ENCODE measurements around the gene PRICKLE1. TPM values are rescaled to one million over a fixed set of nuclear protein-coding genes. Genes with fewer than 3 reads are reported as not detected.

Gene PRICKLE1
- total and polyA plus RNA-seq, 2 donors (not counting 1 experiment from before 2014, with no cell fraction given): 6.3 to 21.6 TPM

DNA sequence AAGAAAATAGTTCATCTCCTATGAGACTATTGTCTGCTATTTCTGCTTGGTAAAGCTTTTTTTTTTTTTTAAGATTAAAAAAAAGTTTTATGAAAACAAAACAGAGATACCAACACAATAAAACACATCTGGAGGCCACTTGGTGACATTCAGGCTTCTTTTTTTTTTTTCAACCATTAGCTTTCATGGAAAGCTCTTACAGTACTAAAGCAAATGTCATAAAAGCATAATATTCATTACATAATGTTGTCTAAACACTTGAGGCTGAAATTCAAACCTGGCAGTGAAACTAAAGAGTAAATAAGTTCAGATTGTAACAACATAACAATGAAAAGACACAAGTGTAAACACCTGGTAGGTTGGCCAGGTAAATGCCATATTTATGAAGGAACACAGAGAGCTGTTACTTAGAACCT lies 14.7 kb downstream of the PRICKLE1 start:
- Mint-ChIP-seq H3K4me3 (no peak overlapping the region), H3K27me3 (peaks cover 8% of the 10 kb centered on the region), H3K27ac (no peak overlapping the region), H3K4me1 (no peaks in the 10 kb centered on the region), H3K9me3 (ENCODE audit: insufficient read depth) (no peaks in the 10 kb centered on the region)
- Histone ChIP-seq H3K36me3 (replicated peaks in 1 of 2; ENCODE audit: control extremely low read depth in 1 of 2, control insufficient read depth in 1 of 2, extremely low read depth in 1 of 2, insufficient read depth in 2 of 2, low read length in 1 of 2) (no peaks in the 10 kb centered on the region), H4K20me1 (ENCODE audit: control insufficient read depth, insufficient read depth, low read length, poor library complexity, severe bottlenecking) (no peaks in the 10 kb centered on the region), H3K27ac (ENCODE audit: low read length in 2 of 2) (no peak overlapping the region), H3K4me3 (ENCODE audit: control extremely low read depth in 1 of 5, extremely low read depth in 1 of 5, insufficient read depth in 1 of 5, low read depth in 2 of 5, low read length in 4 of 5) (no peak overlapping the region), H3K9me3 (ENCODE audit: control extremely low read depth in 1 of 3, control insufficient read depth in 2 of 3, insufficient read depth in 1 of 3, low read length in 2 of 3) (no peaks in the 10 kb centered on the region), H3K79me2 (ENCODE audit: control insufficient read depth, insufficient read depth, low read length) (no peaks in the 10 kb centered on the region), H3K4me2 (replicated peaks; ENCODE audit: low read depth, low read length, poor library complexity, severe bottlenecking) (no peak overlapping the region), H3K9ac (ENCODE audit: low read length) (no peak overlapping the region), H3K27me3 (replicated peaks in 1 of 4; ENCODE audit: control extremely low read depth in 1 of 4, control insufficient read depth in 3 of 4, insufficient read depth in 4 of 4, low read length in 3 of 4) (no peaks in the 10 kb centered on the region), H3K4me1 (ENCODE audit: control insufficient read depth in 2 of 2, insufficient read depth in 2 of 2, low read length in 2 of 2) (no peaks in the 10 kb centered on the region), H2AFZ (ENCODE audit: insufficient read depth, low read depth, low read length, poor library complexity, severe bottlenecking) (no peak overlapping the region)
- ATAC-seq (ENCODE audit: low read depth) (no peak), DNase-seq (no peak)
- CTCF ChIA-PET: interaction anchor here (0.7 kb wide), 1 partner anchor 26 kb away, joined by 3 read pairs; no protein-coding TSS in a partner anchor
- intact Hi-C loops (cut with micrococcal nuclease): no loop called here
- POLR2A ChIA-PET: no interaction called here
- TF ChIP-seq, protein P1, sequence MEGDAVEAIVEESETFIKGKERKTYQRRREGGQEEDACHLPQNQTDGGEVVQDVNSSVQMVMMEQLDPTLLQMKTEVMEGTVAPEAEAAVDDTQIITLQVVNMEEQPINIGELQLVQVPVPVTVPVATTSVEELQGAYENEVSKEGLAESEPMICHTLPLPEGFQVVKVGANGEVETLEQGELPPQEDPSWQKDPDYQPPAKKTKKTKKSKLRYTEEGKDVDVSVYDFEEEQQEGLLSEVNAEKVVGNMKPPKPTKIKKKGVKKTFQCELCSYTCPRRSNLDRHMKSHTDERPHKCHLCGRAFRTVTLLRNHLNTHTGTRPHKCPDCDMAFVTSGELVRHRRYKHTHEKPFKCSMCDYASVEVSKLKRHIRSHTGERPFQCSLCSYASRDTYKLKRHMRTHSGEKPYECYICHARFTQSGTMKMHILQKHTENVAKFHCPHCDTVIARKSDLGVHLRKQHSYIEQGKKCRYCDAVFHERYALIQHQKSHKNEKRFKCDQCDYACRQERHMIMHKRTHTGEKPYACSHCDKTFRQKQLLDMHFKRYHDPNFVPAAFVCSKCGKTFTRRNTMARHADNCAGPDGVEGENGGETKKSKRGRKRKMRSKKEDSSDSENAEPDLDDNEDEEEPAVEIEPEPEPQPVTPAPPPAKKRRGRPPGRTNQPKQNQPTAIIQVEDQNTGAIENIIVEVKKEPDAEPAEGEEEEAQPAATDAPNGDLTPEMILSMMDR (IDR thresholded peaks at IDR 0.05): no peak
- TF ChIP-seq EZH2 (IDR thresholded peaks at IDR 0.05; ENCODE audit: borderline replicate concordance, insufficient read depth, low read depth, low read length, poor library complexity, severe bottlenecking): no peak

DNA sequence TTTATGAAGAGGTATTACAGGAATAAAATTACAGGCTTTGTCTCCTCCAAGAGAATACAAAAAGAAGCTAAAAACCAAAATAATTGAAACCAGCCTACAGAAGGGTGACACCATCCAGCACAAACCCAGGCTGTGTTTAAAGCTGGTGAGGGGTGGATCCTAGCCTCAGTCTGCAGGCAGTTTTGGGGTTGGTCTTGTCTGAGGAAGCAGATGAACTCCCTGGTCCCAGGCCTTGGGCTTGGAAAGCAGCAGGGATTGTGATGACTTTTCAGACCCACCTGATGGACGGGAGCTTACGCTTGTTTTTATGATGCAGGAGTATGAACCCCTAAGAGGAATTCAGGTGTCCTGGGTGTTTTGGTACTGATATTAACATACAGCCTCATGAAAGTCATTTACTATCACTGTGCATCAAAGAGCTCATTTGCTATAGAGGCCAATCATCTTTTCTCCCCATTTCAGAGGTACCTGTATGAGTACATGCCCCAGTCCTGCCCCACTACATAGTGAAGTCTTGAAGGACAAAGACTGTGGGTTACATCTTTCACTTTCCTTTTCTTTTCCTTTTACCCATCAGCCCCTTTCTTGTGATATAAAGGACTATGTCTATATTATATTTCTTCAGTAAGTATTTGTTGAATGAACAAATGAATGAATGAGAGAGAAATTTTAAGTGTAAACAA lies 18.1 kb downstream of the PRICKLE1 start:
- Mint-ChIP-seq H3K4me1 (no peaks in the 10 kb centered on the region), H3K4me3 (no peak overlapping the region), H3K9me3 (ENCODE audit: insufficient read depth) (no peaks in the 10 kb centered on the region), H3K27ac (no peak overlapping the region), H3K27me3 (no peaks in the 10 kb centered on the region)
- Histone ChIP-seq H3K9me3 (ENCODE audit: control extremely low read depth in 1 of 3, control insufficient read depth in 2 of 3, insufficient read depth in 1 of 3, low read length in 2 of 3) (no peaks in the 10 kb centered on the region), H3K27ac (ENCODE audit: low read length in 2 of 2) (no peak overlapping the region), H3K27me3 (replicated peaks in 1 of 4; ENCODE audit: control extremely low read depth in 1 of 4, control insufficient read depth in 3 of 4, insufficient read depth in 4 of 4, low read length in 3 of 4) (no peaks in the 10 kb centered on the region), H2AFZ (ENCODE audit: insufficient read depth, low read depth, low read length, poor library complexity, severe bottlenecking) (no peak overlapping the region), H3K4me2 (replicated peaks; ENCODE audit: low read depth, low read length, poor library complexity, severe bottlenecking) (no peak overlapping the region), H3K79me2 (ENCODE audit: control insufficient read depth, insufficient read depth, low read length) (no peaks in the 10 kb centered on the region), H3K9ac (ENCODE audit: low read length) (no peak overlapping the region), H3K4me1 (ENCODE audit: control insufficient read depth in 2 of 2, insufficient read depth in 2 of 2, low read length in 2 of 2) (no peaks in the 10 kb centered on the region), H4K20me1 (ENCODE audit: control insufficient read depth, insufficient read depth, low read length, poor library complexity, severe bottlenecking) (no peaks in the 10 kb centered on the region), H3K36me3 (replicated peaks in 1 of 2; ENCODE audit: control extremely low read depth in 1 of 2, control insufficient read depth in 1 of 2, extremely low read depth in 1 of 2, insufficient read depth in 2 of 2, low read length in 1 of 2) (no peaks in the 10 kb centered on the region), H3K4me3 (ENCODE audit: control extremely low read depth in 1 of 5, extremely low read depth in 1 of 5, insufficient read depth in 1 of 5, low read depth in 2 of 5, low read length in 4 of 5) (no peak overlapping the region)
- no peak for TF ChIP-seq EZH2 (IDR thresholded peaks at IDR 0.05; ENCODE audit: borderline replicate concordance, insufficient read depth, low read depth, low read length, poor library complexity, severe bottlenecking)
- CTCF ChIA-PET: interaction anchor here (0.9 to 2.1 kb wide), 3 partner anchors 12 to 335 kb away, joined by 3 to 7 read pairs (median 3); no protein-coding TSS in a partner anchor
- no CpG with 5 or more reads among the region's 2 CpGs for whole genome bisulfite sequencing (ENCODE audit: insufficient coverage)
- DNase-seq: no peak
- POLR2A ChIA-PET: no interaction called here
- intact Hi-C loops (cut with micrococcal nuclease): no loop called here
- ATAC-seq (ENCODE audit: low read depth): no peak
